ENCODE measurements around the gene UBL7. TPM values are rescaled to one million over a fixed set of nuclear protein-coding genes. Genes with fewer than 3 reads are reported as not detected.

The UBL7 gene
- total and polyA plus RNA-seq, 5 experiments from 2014 or later = 49.0 to 151 (median 113) TPM

DNA sequence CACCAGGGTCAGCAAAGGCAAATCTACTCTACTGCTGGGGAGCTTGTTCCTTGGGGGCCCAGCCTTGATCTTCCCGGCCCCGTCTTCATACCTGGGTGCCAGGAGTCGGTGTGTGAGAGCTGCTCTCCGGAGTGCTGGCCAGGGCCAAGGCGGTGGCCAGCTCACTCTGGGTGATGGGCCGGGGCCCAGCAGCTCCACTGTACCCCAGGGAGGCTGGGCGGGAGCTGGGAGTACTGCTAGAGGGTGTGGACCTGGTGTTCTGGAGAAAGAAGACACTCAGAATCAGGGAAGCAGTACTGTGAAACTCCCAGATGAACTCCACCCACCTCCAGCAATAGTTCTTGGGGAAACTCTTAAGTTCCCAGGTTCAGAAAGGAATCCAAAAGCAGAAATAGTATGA, 11.9 kb downstream of the UBL7 start:
- Mint-ChIP-seq H3K4me3 (no peak overlapping the region), H3K36me3 (peaks cover 5 to 84% (median 45%) of the 10 kb centered on the region in 3 donors), H3K27me3 (no peaks in the 10 kb centered on the region), H3K4me1 (peaks cover 10 to 27% (median 18%) of the 10 kb centered on the region in 4 donors), H3K9me3 (no peaks in the 10 kb centered on the region), H3K27ac (peak overlapping the region in 1 of 10 donors; percentile 38)
- no peak for ATAC-seq
- no peak for DNase-seq
- POLR2A ChIA-PET = interaction anchor here (0.6 to 2.1 kb wide), 2 partner anchors 12 to 1736 kb away, joined by 4 to 10 read pairs; partner anchors contain the start of gene UBL7

DNA sequence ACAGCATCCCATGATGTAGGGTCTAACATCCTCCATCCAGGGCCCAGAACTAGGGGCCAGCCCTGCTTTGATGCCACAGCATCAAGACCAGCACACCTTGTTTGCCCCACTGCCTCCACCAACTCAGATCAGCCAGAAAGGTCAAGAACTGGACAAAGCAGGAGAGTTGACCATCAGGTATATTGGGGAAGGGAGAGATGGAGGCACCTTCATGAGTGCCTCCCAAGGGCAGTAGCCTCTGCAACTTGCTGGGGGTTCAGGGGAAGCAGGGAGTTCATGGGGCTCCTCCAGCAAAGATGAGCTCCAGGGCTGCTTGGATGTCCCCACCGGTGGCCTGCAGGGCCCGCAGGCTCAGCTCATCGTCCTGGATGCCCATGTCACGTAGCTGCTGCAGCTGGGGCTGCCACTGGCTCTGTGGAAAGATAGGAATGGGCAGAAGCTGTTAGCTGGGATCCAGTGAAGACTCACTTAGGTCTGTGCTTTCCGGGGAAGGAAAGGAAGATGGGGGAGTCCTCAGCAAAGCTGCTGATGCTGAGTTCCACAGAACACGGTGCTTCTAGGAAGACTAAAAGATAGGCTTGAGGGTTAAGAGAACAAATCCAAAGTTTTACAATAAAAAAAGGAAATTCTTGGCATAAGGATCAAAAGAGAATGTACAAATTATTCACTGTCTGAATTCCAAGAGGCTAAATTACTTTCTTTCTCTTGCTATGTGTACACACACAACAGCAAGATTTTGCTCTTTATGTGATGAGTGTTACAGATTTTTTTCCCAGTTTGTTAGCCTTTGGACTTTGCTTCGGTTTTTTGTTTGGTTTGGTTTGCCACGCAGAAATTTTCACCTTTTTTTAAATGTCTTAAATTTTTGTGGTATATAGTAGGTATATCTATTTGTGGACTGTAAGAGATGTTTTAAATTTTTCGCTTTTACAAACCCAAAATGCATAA, 14.9 kb downstream of the UBL7 start:
- H3K9me3 Mint-ChIP-seq = no peaks in the 10 kb centered on the region
- no peaks in the 10 kb centered on the region for H3K27me3 Mint-ChIP-seq
- peaks cover 5 to 72% (median 38%) of the 10 kb centered on the region in 3 donors for H3K36me3 Mint-ChIP-seq
- no peak for ATAC-seq
- no peak overlapping the region for H3K4me3 Mint-ChIP-seq
- POLR2A ChIA-PET = interaction anchor here (1.1 kb wide), 1 partner anchor 73 kb away, joined by 3 read pairs; no protein-coding TSS in a partner anchor
- peaks cover 0 to 6% (median 2%) of the 10 kb centered on the region in 4 donors for H3K4me1 Mint-ChIP-seq
- peak overlapping the region in 1 of 10 donors; percentile 20 for H3K27ac Mint-ChIP-seq
- no peak for DNase-seq

DNA sequence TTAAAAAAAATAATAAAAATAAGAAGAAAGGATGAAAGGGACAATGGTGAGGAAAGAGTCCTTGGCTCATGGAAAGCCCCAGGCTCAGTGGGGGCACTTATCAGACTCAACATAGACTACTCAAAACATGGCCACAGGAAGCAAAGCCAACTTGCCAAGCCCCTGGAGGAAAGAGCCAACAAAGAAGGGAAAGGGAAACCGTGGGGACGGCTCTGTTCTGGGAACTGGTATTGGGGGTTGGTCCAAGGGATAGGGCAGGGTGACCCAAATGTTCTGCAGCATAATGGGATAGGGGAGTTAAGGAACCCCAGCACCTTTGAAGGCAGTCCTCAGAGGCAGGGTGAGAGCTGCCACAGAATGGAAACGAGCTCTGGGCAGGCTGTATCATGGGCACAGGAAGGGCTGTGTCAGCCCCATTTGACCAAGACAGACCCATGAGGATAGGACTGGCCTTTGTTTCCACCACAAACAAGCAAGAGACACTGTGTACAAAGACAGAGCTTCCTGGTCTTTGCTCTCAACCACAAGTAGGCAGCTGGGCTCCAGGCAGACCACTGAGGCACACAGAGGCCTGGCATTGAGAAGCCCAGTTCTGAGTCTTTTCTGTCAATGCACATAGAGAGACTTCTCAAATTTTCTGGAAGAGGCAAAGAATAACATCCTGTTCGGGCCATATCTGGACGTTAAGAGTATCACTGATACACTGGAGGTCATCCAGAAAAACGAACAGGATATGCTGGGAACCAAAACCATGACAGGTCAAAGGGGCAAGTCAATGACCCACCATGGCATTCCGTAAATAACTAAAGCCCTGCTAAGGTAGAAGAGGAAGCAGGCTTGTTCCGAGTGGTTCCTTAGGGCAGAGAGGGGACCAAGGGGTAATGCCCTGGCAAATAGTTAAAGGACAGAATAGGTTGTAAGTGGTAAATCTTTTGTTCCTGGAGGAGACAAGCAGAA, 16.6 kb downstream of the UBL7 start:
- POLR2A ChIA-PET = interaction anchor here (1.2 kb wide), 1 partner anchor 10 kb away, joined by 3 read pairs; the partner anchor contains the start of gene SEMA7A
- no peak for DNase-seq
- no peaks in the 10 kb centered on the region for H3K9me3 Mint-ChIP-seq
- no peak for ATAC-seq
- peaks cover 5 to 55% (median 27%) of the 10 kb centered on the region in 3 donors for H3K36me3 Mint-ChIP-seq
- H3K27me3 Mint-ChIP-seq = no peaks in the 10 kb centered on the region
- no peak overlapping the region for H3K27ac Mint-ChIP-seq
- H3K4me1 Mint-ChIP-seq = peaks cover 0 to 6% (median under 1%) of the 10 kb centered on the region in 4 donors
- H3K4me3 Mint-ChIP-seq = no peak overlapping the region

DNA sequence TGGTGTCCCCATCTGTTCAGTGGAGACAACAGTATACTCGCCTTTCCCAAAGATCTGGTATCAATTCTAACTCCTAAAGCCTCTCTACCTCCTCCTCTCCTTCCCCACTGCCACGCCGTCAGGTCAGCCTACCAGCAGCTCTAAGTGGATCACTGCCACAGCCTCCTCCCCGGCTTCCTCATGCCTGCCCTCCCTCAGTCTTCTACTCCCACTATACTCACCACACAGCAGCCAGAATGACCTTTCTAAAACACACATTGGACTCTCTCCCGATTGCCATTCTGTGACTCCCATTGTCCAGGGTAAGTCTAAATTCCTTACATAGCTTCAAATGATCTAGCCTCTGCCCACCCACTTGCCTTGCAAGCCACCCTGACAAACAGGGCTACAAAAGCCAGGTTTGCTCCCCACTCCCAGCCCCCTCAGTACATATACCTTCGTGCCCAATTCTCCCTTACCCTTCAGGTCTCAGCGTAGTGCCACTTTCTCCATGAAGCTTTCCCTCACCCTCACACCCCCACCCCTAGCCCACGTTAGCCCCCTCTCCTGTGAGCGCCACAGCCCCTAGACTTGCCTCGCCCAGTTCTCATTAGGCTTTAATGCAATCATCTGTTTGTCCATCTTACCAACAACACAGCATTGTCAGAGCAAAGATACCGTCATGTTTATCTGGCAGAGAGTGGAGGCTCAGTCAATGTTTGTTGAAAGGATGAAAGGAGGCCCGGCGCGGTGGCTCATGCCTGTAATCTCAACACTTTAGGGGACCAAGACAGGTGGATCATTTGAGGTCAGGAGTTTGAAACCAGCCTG, 17.7 kb downstream of the UBL7 start:
- Mint-ChIP-seq H3K4me1 (peaks cover 6 to 10% (median 8%) of the 10 kb centered on the region in 4 donors), H3K36me3 (peaks cover 5 to 44% (median 21%) of the 10 kb centered on the region in 3 donors), H3K4me3 (no peak overlapping the region), H3K27ac (peak overlapping the region in 4 of 10 donors; percentile 18 to 63 (median 56)), H3K27me3 (no peaks in the 10 kb centered on the region), H3K9me3 (no peaks in the 10 kb centered on the region)
- no peak for ATAC-seq
- POLR2A ChIA-PET = no interaction called here
- no peak for DNase-seq

DNA sequence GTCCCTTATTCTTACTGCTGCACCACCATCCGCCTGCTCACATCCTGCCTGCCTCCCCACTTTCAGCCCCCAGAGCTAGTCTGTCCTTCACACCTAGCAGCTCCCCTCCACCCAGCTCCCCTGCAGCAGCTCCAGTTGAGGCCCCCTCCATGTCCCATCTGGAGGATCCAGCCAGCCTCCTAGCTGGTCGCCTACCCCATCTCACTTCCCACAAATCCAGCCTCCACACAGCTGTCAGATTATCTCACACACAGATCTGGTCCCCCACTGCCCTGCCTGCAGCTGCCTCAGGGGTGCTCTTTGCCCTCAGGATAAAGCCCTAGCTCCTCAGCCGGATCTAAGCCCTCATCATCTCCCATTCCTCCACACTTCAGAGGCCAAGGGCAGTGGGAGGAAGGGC, 18.4 kb downstream of the UBL7 start:
- no peaks in the 10 kb centered on the region for H3K9me3 Mint-ChIP-seq
- no peaks in the 10 kb centered on the region for H3K27me3 Mint-ChIP-seq
- peak overlapping the region in 5 of 10 donors; percentile 16 to 60 (median 48) for H3K27ac Mint-ChIP-seq
- POLR2A ChIA-PET = no interaction called here
- no peak for DNase-seq
- no peak for ATAC-seq
- H3K4me3 Mint-ChIP-seq = no peak overlapping the region
- H3K4me1 Mint-ChIP-seq = peaks cover 6 to 10% (median 9%) of the 10 kb centered on the region in 4 donors
- peaks cover 5 to 37% (median 14%) of the 10 kb centered on the region in 3 donors for H3K36me3 Mint-ChIP-seq

DNA sequence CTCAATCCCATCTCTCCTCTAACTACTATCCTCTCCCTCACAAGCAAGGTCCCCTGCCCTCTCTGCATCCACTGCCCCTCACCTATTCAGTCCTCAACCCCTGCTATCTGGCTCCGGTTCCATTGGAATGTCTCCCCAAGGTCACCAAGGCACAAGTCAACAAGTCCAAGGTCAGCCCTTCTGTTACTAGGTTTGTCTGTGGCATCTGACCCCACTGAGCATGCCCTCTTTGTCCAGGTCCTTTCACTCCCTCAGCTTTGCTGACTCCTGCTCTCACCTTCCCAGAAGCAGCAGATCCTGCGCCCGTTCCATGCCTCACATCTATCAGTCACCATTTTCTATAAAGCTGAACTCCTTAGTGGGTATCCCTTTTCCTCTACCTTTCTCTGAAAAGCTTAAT, 18.9 kb downstream of the UBL7 start:
- no peaks in the 10 kb centered on the region for H3K9me3 Mint-ChIP-seq
- peak overlapping the region in 5 of 10 donors; percentile 35 to 78 (median 58) for H3K27ac Mint-ChIP-seq
- no peak overlapping the region for H3K4me3 Mint-ChIP-seq
- DNase-seq (no peak), ATAC-seq (no peak)
- POLR2A ChIA-PET = no interaction called here
- H3K4me1 Mint-ChIP-seq = peaks cover 6 to 10% (median 9%) of the 10 kb centered on the region in 4 donors
- H3K27me3 Mint-ChIP-seq = no peaks in the 10 kb centered on the region
- H3K36me3 Mint-ChIP-seq = peaks cover 5 to 34% (median 14%) of the 10 kb centered on the region in 3 donors

DNA sequence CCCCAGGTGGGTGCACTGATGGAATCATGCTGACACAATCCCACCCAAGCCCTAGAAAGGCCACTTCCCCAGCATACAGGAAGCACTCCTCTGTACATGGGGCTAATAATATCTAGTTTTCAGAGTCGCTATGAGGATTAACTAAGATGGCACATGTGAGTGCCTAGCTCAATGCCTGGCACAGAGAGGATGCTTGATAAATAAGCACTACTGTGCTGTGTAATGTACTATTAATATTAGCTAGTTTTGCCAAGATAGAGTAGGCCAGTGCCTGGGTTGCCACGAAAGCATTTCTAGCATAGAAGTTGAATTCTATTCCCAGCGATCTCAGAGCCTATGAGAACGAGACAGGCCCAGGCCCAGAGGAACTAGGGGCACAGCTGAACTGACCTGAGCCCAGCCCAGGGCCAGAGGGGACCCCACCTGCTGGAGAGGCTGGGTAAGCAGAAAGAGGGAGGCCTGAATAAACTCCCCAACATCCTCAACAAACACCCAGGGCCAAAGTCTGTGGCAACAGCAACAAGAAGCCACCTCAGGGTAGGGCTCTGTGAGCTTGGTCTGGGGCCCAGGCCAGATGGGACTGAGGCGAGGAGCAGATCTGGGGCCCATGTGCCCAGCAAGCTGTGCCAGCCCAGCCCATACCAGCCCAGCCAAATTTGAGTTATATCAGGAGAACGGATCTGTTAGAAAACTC, 19.6 kb downstream of the UBL7 start:
- Mint-ChIP-seq H3K36me3 (peaks cover 0 to 29% (median 10%) of the 10 kb centered on the region in 3 donors), H3K27me3 (no peaks in the 10 kb centered on the region), H3K4me3 (no peak overlapping the region), H3K9me3 (no peaks in the 10 kb centered on the region), H3K4me1 (peaks cover 6 to 10% (median 9%) of the 10 kb centered on the region in 4 donors), H3K27ac (no peak overlapping the region)
- ATAC-seq = no peak
- POLR2A ChIA-PET = interaction anchor here (1.1 kb wide), 1 partner anchor 59 kb away, joined by 3 read pairs; no protein-coding TSS in a partner anchor
- DNase-seq = no peak

DNA sequence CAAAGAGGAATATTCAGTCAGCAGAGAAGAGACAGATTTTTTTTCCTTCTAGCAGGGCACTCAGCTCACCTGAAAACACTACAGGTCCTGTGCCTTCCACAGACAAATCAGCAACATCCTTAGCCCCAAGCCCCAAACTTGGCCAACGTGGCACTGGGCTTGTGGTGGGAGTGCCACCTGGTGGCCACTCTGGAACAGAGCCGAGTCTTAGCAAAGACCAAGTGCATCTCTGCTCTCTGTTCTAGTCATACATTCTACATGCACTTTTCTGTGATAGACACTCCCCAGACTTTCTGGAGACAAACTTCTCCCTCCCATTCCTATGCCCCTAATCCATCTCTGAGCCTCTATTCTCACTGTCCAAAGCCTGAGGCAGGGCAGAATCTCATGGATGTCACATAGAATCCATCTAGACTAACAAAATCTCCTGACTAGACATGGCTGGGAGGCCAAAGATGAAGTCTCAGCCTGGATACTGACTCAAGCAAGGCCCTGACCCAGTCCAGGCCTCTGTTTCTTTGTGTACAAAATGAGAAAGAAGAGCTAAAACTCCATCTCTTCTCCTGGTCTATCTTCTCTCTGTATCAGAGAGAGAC, 22.1 kb downstream of the UBL7 start:
- Mint-ChIP-seq H3K4me1 (peaks cover 13 to 26% (median 24%) of the 10 kb centered on the region in 4 donors), H3K4me3 (peak overlapping the region in 1 of 10 donors; percentile 21), H3K9me3 (no peaks in the 10 kb centered on the region), H3K27me3 (no peaks in the 10 kb centered on the region), H3K36me3 (peaks cover 0 to 4% (median 0%) of the 10 kb centered on the region in 3 donors), H3K27ac (peak overlapping the region in 3 of 10 donors; percentile 12 to 34 (median 20))
- peak; percentile 70 to 84 for ATAC-seq
- POLR2A ChIA-PET = interaction anchor here (0.6 to 2.6 kb wide), 5 partner anchors 54 to 222 kb away, joined by 3 to 14 read pairs (median 3); no protein-coding TSS in a partner anchor
- peak; percentile 50 to 89 (median 74) for DNase-seq

DNA sequence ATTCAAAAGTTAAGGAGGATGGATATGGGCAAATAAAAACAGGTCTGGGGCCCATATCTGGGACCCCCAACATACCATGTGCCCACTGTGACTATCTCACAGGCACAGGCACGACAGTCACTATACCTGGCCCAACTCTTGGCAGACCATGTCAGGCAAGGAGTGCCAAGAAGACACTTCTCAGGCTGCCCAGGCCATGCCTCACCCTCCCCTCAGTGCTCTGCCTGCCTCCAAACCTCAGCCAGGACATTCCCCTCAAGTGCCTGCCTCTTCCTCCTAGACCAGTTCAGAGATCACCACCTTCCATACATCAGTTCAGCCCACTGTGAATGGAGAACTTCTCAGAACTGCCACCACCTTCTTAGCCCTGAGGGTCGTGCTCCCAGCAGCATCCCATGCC, 22.8 kb downstream of the UBL7 start:
- POLR2A ChIA-PET = interaction anchor here (1.4 to 2.6 kb wide), 3 partner anchors 53 to 62 kb away, joined by 3 to 14 read pairs (median 11); no protein-coding TSS in a partner anchor

DNA sequence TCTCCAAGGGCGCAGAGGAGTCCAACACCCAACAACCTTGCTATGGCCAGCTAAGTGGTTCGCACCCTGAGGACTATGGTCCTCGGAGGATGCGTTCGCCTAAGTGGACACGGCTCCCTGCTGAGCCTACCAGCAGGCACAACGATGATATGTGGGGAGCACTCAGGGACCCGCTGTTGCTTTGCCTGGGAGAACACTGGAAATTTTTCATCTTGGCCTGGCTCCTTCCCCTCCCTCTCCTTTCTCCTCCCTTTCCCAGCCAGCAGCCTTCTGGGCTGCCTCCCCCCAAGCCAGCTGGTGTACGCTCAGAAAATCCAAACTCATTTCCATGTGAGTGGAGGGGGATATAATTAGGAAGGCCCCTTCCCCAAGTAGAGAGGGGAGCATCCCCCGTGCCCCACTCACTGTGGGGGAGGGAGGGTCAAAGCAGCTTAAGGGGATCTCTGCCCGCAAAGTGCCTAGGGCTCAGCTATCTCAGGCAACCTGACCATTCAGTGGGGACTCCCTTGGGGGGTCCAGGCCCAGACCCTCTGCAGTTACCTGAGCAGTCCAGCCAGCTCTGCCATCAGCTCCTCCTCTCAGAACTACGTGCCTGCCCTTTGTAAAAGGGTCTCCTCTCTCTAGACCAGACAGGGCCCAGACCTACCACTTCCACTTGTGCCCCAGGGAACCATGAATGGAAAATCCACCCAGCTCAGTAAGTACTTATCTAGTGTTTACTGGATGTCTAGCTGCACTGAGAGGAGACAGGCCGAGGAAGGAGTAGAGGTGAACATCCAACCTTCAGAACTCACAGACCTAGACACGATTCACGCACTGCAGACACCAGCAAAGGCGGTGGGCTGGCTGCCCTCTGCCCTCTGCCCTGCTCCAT, 26.5 kb downstream of the UBL7 start:
- H3K27me3 Mint-ChIP-seq = no peaks in the 10 kb centered on the region
- peak overlapping the region in 9 of 10 donors; percentile 3 to 87 (median 80) for H3K27ac Mint-ChIP-seq
- POLR2A ChIA-PET = interaction anchor here (0.6 to 2.5 kb wide), 8 partner anchors 10 to 197 kb away, joined by 3 to 12 read pairs (median 4); no protein-coding TSS in a partner anchor
- ATAC-seq (no peak), DNase-seq (no peak)
- peaks cover 19 to 55% (median 48%) of the 10 kb centered on the region in 4 donors for H3K4me1 Mint-ChIP-seq
- H3K9me3 Mint-ChIP-seq = no peaks in the 10 kb centered on the region
- H3K4me3 Mint-ChIP-seq = peak overlapping the region; percentile 75 to 90 (median 82)
- H3K36me3 Mint-ChIP-seq = no peaks in the 10 kb centered on the region

More for the DNA sequence above, 22.8 kb downstream of the UBL7 start:
- ATAC-seq = no peak
- H3K4me3 Mint-ChIP-seq = no peak overlapping the region
- H3K27ac Mint-ChIP-seq = peak overlapping the region in 3 of 10 donors; percentile 5 to 34 (median 20)
- DNase-seq = no peak
- peaks cover 0 to under 1% (median 0%) of the 10 kb centered on the region in 3 donors for H3K36me3 Mint-ChIP-seq
- peaks cover 12 to 26% (median 24%) of the 10 kb centered on the region in 4 donors for H3K4me1 Mint-ChIP-seq
- no peaks in the 10 kb centered on the region for H3K9me3 Mint-ChIP-seq
- no peaks in the 10 kb centered on the region for H3K27me3 Mint-ChIP-seq

Data from naive thymus-derived CD8-positive, alpha-beta T cell (primary cell).